Renal pelvis (tissue), 4 donors: ENCODE measurements around the gene KRTAP5-2. TPM values are rescaled to one million over a fixed set of nuclear protein-coding genes. Genes with fewer than 3 reads are reported as not detected.
"Not testable (repeated sequence)": the region's sequence is repeated elsewhere in the genome, so short reads cannot be mapped to it uniquely, and the experiment has no call there.

Experiments used
- DNase-seq: peaks from one replicate; pipeline ENCODE4 v3.0.0-alpha.2; 2013
- polyA plus RNA-seq, 3 donors: library from polyadenylated mRNA; unstranded; fragments of 120-200 nt; gene quantifications; one replicate each; pipeline ENCODE4 v1.2.1, GENCODE V29; 2013; ENCODE audit not compliant: insufficient read length in 3 of 3

The KRTAP5-2 gene
- polyA plus RNA-seq, 3 donors = 0.25 to 0.42 TPM; not detected in 1

DNA sequence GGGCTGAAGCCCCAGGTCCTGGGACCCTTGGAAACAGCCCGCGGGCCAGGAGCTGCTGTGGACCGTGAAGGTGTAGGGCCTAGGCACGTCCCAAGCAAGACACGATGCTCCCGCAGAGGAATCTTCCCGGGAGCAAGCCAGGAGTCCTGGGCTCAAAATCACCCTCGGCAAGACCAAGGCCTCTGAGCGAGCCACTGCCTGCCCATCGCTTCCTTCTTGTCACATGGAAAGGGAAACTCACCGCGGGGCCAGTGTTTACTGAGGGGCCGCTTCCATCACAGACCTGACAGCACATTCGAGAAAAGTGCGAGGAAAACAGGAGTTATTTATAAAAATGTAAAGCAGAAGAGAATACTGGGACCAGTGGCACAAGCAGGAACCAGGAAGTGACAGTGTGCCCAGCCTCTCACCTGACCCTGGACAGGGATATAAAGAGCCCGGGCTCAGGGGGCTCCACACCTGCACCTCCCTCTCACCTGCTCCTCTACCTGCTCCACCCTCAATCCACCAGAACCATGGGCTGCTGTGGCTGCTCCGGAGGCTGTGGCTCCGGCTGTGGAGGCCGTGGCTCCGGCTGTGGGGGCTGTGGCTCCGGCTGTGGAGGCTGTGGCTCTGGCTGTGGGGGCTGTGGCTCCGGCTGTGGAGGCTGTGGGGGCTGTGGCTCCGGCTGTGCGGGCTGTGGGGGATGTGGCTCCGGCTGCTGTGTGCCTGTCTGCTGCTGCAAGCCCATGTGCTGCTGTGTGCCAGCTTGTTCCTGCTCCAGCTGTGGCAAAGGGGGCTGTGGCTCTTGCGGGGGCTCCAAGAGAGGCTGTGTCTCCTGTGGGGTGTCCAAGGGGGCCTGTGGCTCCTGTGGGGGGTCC, 31.5 kb upstream of the KRTAP5-2 start, which contains the start of gene KRTAP5-5:
KRTAP5-5 (plus strand) TSS at position 450 of the 860 bp plus-strand sequence; CDS start at position 516, 66 bp downstream.
- DNase-seq = no peak

DNA sequence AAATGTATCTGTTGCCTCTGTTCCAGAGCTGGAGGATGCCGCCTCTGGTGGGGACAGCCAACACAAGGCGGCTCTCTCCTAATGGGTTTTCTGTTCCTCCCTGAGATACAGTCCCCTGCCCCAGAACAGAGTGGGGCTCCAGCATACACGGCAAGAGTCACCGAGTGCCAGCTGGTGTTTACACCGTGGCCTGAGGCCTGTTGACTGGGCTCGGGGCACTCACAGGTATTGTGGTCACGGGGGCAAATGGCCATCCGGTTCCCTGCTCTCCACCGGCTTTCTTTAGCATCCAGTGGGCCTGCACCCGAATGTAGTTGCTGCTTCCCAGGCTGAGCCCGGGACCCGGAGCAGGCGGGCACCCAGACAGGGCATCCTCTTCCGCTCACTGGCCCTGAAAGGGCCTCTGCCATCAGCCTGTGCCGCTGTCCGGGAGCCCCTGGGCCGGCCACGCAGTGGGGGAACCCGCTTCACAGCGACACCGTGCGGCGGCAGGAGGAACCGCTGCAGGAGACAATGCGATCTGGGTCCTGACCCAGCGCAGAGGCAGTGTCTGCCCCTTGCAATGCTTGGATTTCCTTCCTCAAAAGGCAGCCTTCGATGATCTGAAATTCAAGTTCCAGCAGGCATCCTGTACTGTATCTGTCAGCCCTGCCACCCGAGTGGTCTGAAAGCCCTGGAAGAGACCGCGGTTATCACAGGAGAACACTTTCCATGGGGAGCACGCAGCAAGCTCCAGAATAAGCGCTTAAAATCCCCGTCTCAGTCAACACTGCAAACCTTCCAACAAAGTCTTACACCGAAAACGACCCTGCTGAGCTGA, 30.6 kb upstream of the KRTAP5-2 start:
- DNase-seq = no peak

DNA sequence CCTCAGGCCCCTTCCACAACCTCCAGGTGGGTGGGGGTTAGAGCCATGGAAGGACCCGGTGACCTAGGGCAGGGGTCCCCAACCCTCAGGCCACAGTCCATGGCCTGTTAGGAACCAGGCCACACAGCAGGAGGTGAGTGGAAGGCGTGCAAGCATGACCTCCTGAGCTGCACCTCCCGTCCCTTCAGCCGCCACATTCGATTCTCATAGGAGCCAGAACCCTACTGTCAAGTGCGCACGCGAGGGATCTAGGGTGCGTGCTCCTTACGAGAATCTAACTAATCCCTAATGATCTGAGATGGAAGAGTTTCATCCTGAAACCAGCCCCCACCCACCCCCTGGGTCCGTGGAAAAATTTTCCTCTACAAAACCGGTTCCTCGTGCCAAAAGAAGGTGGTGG, 27.4 kb upstream of the KRTAP5-2 start:
- no peak for DNase-seq

DNA sequence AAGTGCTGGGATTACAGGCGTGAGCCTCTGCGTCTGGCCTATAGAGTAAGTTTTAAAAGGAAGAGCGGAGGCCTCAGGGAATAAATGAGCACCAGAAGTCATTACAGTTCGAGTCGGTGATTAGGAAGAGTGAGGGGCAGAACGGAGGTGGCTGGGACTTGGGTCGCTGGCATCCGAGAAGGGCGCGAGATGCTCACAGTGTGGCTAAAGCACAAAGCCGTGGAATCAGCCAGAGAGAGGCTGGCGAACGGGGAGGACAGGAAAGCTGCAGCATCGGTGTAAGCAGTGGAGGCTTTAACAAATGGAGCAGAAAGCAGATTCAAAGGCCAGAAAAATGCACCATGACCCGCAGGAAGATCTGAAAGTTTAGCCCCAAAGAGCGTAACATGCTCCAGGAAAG, 26.5 kb upstream of the KRTAP5-2 start:
- no peak for DNase-seq

DNA sequence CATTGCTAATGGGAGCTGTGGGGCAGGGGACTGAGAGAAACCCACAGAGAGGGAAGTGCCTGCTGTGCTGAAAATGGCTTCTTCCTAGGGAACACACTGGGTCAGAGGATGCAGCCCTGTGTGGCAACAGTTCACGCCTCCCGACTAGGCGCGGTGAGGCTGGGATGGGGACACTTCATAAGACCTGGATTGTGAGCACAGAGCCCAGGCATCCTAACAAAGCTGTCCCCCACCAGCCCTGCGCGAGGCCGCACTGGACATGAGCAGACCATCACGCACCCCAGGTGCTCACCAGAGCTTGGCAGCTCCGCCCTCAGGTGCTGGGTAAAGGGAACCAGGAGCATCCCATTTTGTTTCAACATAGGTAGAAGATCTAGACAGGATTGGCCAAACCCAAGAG, 25.6 kb upstream of the KRTAP5-2 start:
- DNase-seq = no peak

DNA sequence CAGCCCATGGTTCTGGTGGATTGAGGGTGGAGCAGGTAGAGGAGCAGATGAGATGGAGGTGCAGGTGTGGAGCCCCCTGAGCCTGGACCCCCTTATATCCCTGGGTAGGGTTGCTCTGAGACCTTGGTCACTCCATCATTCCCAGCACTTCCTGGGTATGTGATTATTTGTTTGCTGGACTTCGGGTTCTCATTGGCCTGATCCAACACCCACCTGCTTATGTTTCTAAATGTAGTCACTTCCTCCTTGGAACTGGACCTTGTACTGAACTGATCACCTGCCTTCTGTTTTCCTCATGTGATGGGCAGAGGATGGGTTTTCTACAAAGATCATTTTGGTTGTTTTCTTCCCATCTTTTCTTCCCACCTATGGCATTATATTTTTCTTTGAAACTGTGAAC, 24.0 kb upstream of the KRTAP5-2 start, which contains the start of gene KRTAP5-4:
KRTAP5-4 (minus strand) TSS at position 53 of the 400 bp plus-strand sequence; CDS start at position 8, 45 bp downstream.
- DNase-seq = no peak

DNA sequence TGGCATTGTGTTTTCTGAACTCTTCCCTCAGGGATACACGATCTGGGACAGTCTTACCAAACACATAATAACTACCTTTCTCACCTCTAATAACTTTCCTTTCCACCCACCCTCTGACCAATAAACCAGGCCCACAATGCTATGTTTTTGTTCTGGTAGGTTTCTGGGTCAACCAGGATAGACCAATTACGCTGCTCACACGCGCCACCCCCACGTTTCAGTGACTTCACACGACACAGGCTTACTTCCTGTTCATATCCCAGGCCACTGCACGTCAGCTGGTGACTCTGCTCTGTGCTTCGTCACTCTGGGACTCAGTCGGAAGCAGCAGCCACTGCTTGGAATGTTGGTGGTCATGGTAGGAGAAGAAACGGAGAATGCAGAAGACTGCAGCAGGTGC, 21.4 kb upstream of the KRTAP5-2 start:
- DNase-seq = no peak

DNA sequence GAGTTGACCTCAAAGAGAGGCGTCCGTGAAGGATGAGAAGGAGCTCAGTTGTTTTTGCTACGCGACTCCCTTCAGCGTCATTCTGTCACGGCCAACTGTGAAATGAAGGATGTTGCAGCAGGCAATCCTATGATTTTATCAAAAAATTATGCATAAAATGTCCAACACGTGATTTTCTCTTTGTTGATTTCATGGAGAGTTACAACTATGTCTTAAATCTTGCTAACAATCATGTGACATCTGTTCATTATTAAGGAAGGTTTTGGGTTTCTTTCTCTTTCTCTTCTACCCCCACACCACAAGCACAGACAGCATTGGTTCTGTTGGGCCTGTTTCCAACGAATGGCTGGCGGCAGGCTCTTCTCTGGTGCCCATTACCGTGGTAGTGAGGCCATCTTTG, 20.1 kb upstream of the KRTAP5-2 start:
- DNase-seq = no peak

DNA sequence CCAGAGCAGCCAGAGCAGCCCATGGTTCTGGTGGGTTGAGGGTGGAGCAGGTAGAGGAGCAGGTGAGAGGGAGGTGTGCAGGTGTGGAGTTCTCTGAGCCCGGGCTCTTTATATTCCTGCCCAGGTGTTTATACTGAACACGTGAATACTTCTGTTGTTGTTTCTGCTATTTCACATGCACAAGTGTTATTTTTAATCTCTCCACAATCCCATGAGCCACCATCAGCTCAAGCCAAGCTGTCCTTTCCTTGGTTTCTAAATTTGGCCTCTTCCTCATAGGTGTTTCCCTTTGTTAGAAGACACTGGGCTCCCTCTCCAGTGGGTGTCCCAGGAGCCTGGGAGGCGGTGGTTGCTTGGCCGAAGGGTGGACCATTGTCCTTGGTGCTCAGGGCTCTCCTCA, 10.3 kb upstream of the KRTAP5-2 start, which contains the start of gene KRTAP5-3:
KRTAP5-3 (minus strand) TSS at position 101 of the 400 bp plus-strand sequence; CDS start at position 23, 78 bp downstream.
- DNase-seq = no peak

DNA sequence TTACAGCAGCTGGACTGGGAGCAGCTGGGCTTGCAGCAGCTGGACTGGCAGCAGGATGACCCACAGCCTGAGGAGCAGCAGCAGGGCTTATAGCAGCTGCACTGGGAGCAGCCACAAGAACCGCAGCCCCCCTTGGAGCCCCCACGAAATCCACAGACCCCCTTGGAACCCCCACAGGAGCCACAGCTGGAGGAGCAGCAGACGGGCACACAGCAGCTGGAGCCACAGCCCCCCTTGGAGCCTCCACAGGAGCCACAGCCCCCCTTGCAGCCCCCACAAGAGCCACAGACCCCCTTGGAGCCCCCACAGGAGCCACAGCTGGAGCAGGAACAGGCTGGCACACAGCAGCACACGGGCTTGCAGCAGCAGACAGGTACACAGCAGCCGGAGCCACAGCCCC, 9.8 kb upstream of the KRTAP5-2 start:
- DNase-seq = not testable (repeated sequence)

DNA sequence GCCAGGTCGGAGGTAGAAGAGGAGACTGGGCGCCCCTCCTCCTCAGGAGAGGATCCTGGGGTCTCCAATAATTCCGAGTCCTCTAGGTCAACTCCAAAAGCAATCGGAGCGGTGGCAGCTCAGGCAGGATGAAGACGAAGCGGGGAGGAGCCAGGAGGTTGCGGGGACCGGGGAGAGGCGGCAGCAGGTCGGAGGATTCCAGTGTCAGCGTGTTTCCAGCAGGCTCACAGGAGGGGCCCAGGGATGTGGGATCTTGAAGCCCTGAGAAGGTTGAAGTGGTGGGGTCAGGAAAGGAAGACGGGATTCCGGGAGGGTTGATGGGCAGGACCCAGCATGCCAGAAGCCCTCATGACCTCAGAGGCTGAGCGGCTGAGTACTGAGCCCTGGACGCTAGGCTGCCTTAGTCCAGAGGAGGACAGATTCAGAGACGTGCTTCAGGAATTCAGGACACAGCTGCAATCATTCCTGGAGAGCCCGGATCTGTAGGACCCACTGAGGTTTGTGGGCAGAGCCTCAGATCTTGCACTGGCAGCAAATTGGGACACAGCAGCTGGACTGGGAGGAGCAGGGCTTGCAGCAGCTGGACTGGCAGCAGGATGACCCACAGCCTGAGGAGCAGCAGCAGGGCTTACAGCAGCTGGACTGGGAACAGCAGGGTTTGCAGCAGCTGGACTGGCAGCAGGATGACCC, 9.2 kb upstream of the KRTAP5-2 start:
- not testable (repeated sequence) for DNase-seq

DNA sequence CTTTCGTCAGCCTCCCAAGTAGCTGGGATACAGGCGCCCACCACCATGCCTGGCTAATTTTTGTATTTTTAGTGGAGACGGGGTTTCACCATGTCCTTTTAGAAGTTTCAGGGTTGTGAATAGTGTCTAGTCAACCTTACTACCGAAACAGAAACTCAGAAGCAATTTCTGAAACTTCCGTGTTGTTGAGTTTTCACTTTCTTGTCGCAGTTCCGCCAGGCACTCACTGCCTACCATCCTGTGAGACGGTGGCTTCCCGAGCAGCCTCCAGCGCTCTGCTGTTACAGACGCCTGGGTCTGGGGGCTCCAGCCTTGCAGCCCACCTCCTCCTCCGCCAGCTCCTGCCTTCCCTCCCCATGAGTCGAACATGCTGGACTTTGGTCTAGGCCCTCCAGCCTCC, 7.8 kb upstream of the KRTAP5-2 start:
- DNase-seq = not testable (repeated sequence)

DNA sequence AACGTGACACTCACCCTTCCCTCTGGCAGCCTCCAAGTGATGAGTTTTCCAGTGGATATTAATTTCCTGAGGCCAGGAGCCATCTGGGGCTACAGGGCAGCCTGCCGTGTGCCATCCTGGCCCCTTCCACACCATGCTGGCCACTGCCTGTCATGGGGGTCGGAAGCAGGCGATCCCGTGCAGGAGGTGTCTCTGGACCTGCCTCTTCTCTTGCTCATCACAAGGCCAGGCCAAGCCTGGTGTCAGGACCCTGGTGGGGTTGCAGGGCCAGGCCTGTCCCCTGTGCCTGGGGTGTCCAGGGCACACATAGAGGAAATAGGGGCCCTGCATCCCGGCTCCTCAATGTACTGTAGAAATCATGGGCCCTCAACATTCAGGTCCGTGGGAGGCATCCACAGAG, 6.6 kb upstream of the KRTAP5-2 start:
- DNase-seq = no peak

DNA sequence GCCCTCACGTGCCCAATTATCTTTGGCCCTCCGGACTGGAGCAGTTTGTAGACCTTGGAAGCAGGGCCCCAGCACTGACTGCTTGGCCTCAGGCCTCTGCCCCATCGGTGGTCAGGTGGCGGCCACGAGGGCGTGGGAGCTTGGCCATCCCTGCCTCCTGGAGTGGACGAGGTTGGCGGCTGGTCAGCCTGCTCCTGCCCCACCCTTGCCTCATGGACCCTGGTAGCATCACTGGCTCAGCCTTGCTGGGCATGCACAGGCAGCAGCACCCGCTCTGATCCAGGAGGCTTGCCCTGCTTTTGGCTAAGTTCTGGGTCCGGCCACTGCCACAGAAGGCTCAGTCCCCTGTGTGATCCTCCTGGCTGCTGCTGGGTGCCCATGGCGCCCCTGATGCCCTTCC, 6.1 kb upstream of the KRTAP5-2 start:
- no peak for DNase-seq

DNA sequence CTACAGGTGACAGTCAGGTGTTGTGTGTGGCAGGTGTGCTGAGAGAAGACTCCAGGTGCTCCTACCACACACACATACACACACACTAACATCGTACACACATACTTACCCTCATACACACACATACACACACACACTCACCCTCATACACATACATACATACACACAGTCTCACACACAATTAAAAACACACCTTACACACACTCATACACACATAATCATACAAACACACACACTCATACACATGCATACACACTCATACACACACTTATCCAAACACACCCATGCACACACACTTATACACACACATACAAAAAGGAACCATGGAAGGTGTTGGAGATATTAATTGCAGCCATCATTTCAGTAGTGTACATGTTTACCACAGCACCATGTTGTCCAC, 5.5 kb upstream of the KRTAP5-2 start:
- no peak for DNase-seq

DNA sequence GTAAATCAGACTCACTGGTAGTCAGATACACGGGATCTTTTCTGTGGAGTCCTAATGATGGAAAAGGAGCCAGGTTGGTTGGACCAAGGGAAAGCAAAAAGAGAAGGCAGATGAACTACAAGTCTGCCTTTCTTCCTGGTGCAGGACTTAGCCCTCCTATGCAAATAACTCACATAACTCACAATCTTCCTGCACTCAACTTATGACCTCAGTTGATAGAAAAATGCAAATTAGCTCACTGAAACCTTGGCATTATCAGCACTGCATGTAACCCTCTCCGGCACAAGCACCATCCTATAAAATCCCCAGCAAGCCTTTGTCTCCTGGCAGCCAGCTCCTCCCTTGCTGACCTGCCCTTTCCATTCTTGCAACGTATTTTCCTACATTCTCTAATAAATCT, 3.6 kb upstream of the KRTAP5-2 start:
- DNase-seq = not testable (repeated sequence)

DNA sequence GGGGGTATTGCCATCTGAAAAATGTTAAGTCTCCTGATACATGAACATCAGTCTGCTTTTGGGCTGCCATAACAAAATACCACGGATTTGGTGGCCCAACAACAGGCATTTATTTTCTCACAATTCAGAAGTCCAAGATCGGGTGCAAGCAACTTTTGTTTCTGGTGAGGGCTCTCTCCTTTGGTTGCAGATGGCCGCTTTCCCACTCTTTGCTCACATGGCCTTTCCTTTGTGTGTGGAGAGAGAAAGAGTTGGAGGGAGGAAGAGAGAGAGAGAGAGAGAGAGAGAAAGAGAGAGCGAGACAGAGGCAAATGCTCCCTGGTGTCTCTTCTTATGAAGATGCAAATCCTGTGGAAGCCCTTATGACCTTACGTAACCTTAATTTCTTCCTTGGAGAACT, 2.5 kb upstream of the KRTAP5-2 start:
- no peak for DNase-seq

DNA sequence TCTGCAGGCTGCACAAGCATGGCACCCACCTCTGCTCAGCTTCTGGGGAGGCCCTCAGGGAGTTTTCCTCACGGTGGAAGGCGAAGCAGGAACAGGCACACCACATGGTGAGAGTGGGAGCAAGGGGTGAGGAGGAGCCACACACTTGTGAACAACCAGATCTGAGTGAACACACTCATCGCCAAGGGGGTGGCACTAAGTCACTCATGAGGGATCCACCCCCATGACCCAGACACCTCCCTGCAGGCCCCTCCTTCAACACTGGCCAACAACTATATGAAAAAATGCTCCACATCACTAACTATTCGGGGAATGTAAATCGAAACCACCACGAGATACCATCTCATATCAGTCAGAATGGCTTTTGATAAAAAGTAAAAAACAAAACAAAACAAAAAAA, 722 bp upstream of the KRTAP5-2 start:
- no peak for DNase-seq

DNA sequence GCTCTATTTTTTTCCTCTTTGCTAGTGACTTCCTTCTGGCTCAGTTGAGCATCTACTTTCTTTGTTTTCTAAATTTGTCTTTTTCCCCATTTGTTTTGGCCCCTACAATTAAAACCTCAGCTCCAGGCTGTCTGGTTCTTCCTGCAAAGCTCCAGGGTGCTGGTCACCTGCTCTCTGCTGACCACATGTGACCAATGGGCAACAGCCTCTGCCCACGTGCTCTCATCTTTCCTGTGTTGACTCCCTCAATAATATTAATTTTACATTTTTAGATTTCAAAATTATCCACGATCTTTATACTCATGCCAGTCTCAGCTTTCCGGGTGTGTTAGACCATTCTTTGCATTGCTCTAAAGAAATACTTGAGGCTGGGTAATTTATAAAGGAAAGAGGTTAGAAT, 312 bp upstream of the KRTAP5-2 start:
- not testable (repeated sequence) for DNase-seq

DNA sequence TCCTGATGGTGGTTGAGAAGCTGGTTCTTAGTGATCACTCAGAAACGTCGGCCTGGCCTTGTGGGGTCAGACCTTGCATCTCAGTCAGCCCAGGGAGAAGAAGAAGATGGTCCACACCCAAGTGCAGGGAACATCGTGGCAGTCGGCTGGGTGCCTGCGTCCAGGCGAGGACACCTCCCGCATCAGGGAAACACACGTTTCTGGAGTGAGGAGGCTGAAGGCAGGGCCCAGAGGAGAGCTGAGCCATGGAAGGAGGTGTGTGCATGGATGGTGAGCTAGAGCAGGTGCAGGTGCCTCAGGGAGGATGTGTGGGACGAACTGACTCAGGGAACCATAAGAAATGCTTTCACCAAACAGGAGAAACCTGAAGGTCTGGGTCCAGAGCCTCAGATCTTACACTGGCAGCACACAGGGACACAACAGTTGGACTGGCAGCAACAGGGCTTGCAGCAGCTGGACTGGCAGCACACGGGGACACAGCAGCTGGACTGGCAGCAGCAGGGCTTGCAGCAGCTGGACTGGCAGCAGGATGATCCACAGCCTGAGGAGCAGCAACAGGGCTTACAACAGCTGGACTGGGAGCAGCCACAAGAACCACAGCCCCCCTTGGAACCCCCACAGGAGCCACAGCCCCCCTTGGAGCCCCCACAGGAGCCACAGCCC, 632 bp downstream of the KRTAP5-2 start:
- no peak for DNase-seq

DNA sequence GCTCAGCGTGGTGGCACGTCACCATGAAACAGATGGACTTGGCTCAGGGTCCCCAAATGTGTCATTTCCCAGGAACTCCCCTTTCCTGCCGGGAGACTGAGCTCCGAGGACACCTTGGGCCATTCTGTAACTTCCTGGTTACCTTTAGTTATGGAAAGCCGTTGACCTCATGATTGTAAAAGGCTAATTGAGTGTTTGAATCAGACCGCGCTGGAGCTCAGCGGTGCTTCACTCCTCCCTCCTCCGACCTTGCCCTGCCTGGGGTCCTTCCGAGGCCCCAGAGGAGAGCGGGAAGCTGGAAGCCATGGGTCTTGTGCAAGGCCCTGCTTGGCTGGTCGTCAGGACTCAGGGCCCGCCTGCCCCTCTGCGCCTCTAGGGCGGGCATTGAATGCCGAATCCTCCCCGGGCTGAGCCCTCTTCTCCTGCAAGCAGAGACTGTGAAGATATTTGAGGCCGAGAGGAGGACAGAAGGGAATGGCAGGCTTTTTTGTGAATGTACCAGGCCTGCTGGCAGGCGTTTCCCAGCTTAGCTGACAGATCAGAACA, 1.4 kb downstream of the KRTAP5-2 start:
- not testable (repeated sequence) for DNase-seq
